Measurements from ENCODE around the gene TNS3.

GRCh38 chr7:47260270-47260669 is 321.6 kb downstream of the TNS3 start:
- TF ChIP-seq POLR2AphosphoS5 (IDR thresholded peaks at IDR 0.05; ENCODE audit: borderline replicate concordance, low read depth, low read length) (no peak), EZH2 (IDR thresholded peaks at IDR 0.05) (no peak), FOXP2 (optimal IDR thresholded peaks at IDR 0.05; ENCODE audit: control extremely low read depth, extremely low read length, insufficient read depth) (no peak)
